Endothelial cell of umbilical vein (primary cell): Measurements from ENCODE around the gene OR6C65. TPM values are rescaled to one million over a fixed set of nuclear protein-coding genes. Genes with fewer than 3 reads are reported as not detected.
"Not testable (repeated sequence)": the region's sequence is repeated elsewhere in the genome, so short reads cannot be mapped to it uniquely, and the experiment has no call there.

Experiments
- BruUV-seq: library from RNA; stranded (reverse); fragments of 400-500 nt; replicated peaks from 2 replicates; lab custom pipeline; 2021; lab: Mats Ljungman, UMichigan
- CTCF ChIA-PET: fragments of 300-600, 350-600 bp; sonication (Branson Sonifier 250); formaldehyde crosslinking; loops from one replicate; lab custom pipeline; 2021; ENCODE audit warnings: antibody characterized with exemption, inconsistent platforms; lab: Charles Lee
- POLR2A ChIA-PET: fragments of 300-600, 350-600 bp; sonication (Branson Sonifier 250); formaldehyde crosslinking; loops from one replicate; lab custom pipeline; 2021; ENCODE audit warnings: antibody characterized with exemption, inconsistent platforms; lab: Charles Lee
- DNase-seq: peaks from one replicate; pipeline ENCODE4 v3.0.0-alpha.2; 2011; ENCODE audit warnings: low read depth, low spot score
- FAIRE-seq: peaks from 2 replicates; lab custom pipeline; 2011; peaks lifted over from hg19 to GRCh38; lab: Jason Lieb, UNC
- H2AFZ ChIP-seq: 2 replicates; pipeline ENCODE4 v1.6.0; 2012; ENCODE audit warnings: low read depth, low read length, control low read depth, inconsistent platforms
- H3K27ac ChIP-seq: 2 replicates; pipeline ENCODE4 v1.5.1; 2011; ENCODE audit warnings: low read depth, mild to moderate bottlenecking, control low read depth, low read length, moderate library complexity; ENCODE audit not compliant: insufficient read depth
- H3K27me3 ChIP-seq, 2 experiments: 2 replicates each; pipeline versions ENCODE4 v1.6.0 to v1.6.1; 2011; ENCODE audit warnings: low read length in 2 of 2, mixed read lengths in 1 of 2; ENCODE audit not compliant: control insufficient read depth in 2 of 2, insufficient read depth in 2 of 2
- H3K36me3 ChIP-seq, 2 experiments: 2 replicates in 1 of 2; 3 replicates in 1 of 2; pipeline ENCODE4 v1.5.1; 2011; ENCODE audit warnings: low read length in 2 of 2, mild to moderate bottlenecking in 1 of 2, moderate library complexity in 1 of 2; ENCODE audit not compliant: control insufficient read depth in 2 of 2, insufficient read depth in 2 of 2; ENCODE audit errors: extremely low read depth in 1 of 2
- H3K4me1 ChIP-seq: 3 replicates; pipeline ENCODE4 v1.5.1; 2011; ENCODE audit warnings: mild to moderate bottlenecking, low read length; ENCODE audit not compliant: control insufficient read depth, insufficient read depth; ENCODE audit errors: extremely low read depth
- H3K4me2 ChIP-seq: 2 replicates; pipeline ENCODE4 v1.6.1; 2011; ENCODE audit warnings: low read length, control low read depth, mixed read lengths; ENCODE audit not compliant: insufficient read depth
- H3K4me3 ChIP-seq, 3 experiments: fragments of 200-600 bp in 1 of 3; sonication (generic), shearing (Covaris generic) in 1 of 3; replicated peaks in 1 of 3; 2 replicates each; pipeline ENCODE4 v1.5.1; 2011 to 2016; ENCODE audit warnings: control low read depth in 3 of 3, low read length in 3 of 3, mild to moderate bottlenecking in 2 of 3, inconsistent platforms in 1 of 3, low read depth in 1 of 3, moderate library complexity in 1 of 3; ENCODE audit not compliant: insufficient read depth in 1 of 3
- H3K79me2 ChIP-seq: 2 replicates; pipeline ENCODE4 v1.6.0; 2012; ENCODE audit warnings: low read length, inconsistent platforms; ENCODE audit not compliant: control insufficient read depth, insufficient read depth
- H3K9ac ChIP-seq: replicated peaks from 2 replicates; pipeline ENCODE3; 2011; ENCODE audit warnings: low read length, control low read depth; ENCODE audit not compliant: insufficient read depth; ENCODE audit errors: extremely low read depth
- H3K9me1 ChIP-seq: replicated peaks from 3 replicates; pipeline ENCODE4 v1.6.0; 2011; ENCODE audit warnings: mild to moderate bottlenecking, low read length; ENCODE audit not compliant: control insufficient read depth, insufficient read depth; ENCODE audit errors: extremely low read depth
- H3K9me3 ChIP-seq: replicated peaks from 2 replicates; pipeline ENCODE4 v1.5.1; 2012; ENCODE audit warnings: low read length, inconsistent platforms; ENCODE audit not compliant: control insufficient read depth, insufficient read depth
- H4K20me1 ChIP-seq: replicated peaks from 2 replicates; pipeline ENCODE3; 2011; ENCODE audit warnings: mild to moderate bottlenecking, low read length; ENCODE audit not compliant: control insufficient read depth, insufficient read depth; ENCODE audit errors: extremely low read depth
- EZH2 ChIP-seq: IDR thresholded peaks from 2 replicates; pipeline ENCODE4 v1.6.1; 2012; ENCODE audit warnings: borderline replicate concordance, low read depth, mild to moderate bottlenecking, moderate library complexity, low read length, inconsistent platforms; ENCODE audit not compliant: severe bottlenecking
- FOS ChIP-seq: IDR thresholded peaks from 2 replicates; pipeline ENCODE4 v1.6.1; 2011; ENCODE audit warnings: mild to moderate bottlenecking, low read length, moderate library complexity, borderline replicate concordance; ENCODE audit not compliant: insufficient read depth
- GATA2 ChIP-seq: IDR thresholded peaks from 2 replicates; pipeline ENCODE4 v1.7.0; 2011; ENCODE audit warnings: low read depth, mild to moderate bottlenecking, moderate library complexity, mixed read lengths, low read length; ENCODE audit not compliant: insufficient read length, insufficient read depth
- JUN ChIP-seq: IDR thresholded peaks from 2 replicates; pipeline ENCODE4 v1.6.1; 2011; ENCODE audit warnings: borderline replicate concordance, low read depth; ENCODE audit not compliant: insufficient read length, insufficient read depth
- MYC ChIP-seq: IDR thresholded peaks from one replicate; pipeline ENCODE4 v1.6.1; 2011; ENCODE audit warnings: mild to moderate bottlenecking, low read depth, low read length
- POLR2A ChIP-seq: IDR thresholded peaks from 2 replicates; pipeline ENCODE4 v1.6.1; 2012; ENCODE audit warnings: low read depth, mild to moderate bottlenecking, control low read depth, low read length
- POLR2AphosphoS5 ChIP-seq: IDR thresholded peaks from 2 replicates; pipeline ENCODE4 v1.6.1; 2012; ENCODE audit warnings: low read depth, mild to moderate bottlenecking, control low read depth, low read length, moderate library complexity; ENCODE audit not compliant: insufficient read depth
- dilution Hi-C: fragments of 300-500 bp; cut with MboI; formaldehyde crosslinking; loops from one replicate; pipeline ENCODE4 v1.15.0; 2019; ENCODE audit warnings: low sequenced_read_pairs; ENCODE audit not compliant: extremely low pct_ligation_motif_present
- intact Hi-C: fragments of 100-400 bp; cut with micrococcal nuclease; formaldehyde crosslinking; loops from one replicate; pipeline ENCODE4 v1.10.0; 2022
- polyA plus RNA-seq, 4 experiments: library from polyadenylated mRNA; depleted of rRNA in 3 of 4; stranded (reverse) in 3 of 4; unstranded in 1 of 4; fragments of >200 nt; gene quantifications; 2 replicates each; pipeline versions ENCODE4 v1.2.1 to v1.2.3, GENCODE V29; 2011 to 2012; ENCODE audit warnings: missing spikeins in 1 of 4
- total RNA-seq: library from RNA; stranded (reverse); gene quantifications from 2 replicates; pipeline ENCODE4 v1.2.3, GENCODE V29; 2021
- TF ChIP-seq, protein P1 (sequence below), 2 donors: IDR thresholded peaks; 1 replicate in 1 of 2; 2 replicates in 1 of 2; pipeline ENCODE4 v1.5.1; 2011; ENCODE audit warnings: low read length in 2 of 2, mild to moderate bottlenecking in 2 of 2, moderate library complexity in 2 of 2, control low read depth in 1 of 2, inconsistent platforms in 1 of 2, low read depth in 1 of 2; ENCODE audit not compliant: insufficient read depth in 1 of 2; ENCODE audit errors: extremely low read depth in 1 of 2
- TF ChIP-seq, protein P2 (sequence below): IDR thresholded peaks from 2 replicates; pipeline ENCODE4 v1.6.1; 2011; ENCODE audit not compliant: insufficient read depth, insufficient read length

The OR6C65 gene
- total and polyA plus RNA-seq, 2 donors (not counting 3 experiments of a cell fraction or from before 2014, with no cell fraction given): not detected

GRCh38 chr12:55428331-55429243 lies 28.3 kb downstream of the OR6C65 start:
- no peaks in the 10 kb centered on the region for H3K9me3 ChIP-seq
- no peak for DNase-seq
- no peaks in the 10 kb centered on the region for H3K27me3 ChIP-seq
- no peak overlapping the region for H3K4me3 ChIP-seq
- no peak for FAIRE-seq
- H4K20me1 ChIP-seq: no peaks in the 10 kb centered on the region
- no peak overlapping the region for H2AFZ ChIP-seq
- H3K9me1 ChIP-seq: no peaks in the 10 kb centered on the region
- POLR2A ChIA-PET: no interaction called here
- no peak for TF ChIP-seq MYC
- TF ChIP-seq FOS: no peak
- TF ChIP-seq, protein P1, sequence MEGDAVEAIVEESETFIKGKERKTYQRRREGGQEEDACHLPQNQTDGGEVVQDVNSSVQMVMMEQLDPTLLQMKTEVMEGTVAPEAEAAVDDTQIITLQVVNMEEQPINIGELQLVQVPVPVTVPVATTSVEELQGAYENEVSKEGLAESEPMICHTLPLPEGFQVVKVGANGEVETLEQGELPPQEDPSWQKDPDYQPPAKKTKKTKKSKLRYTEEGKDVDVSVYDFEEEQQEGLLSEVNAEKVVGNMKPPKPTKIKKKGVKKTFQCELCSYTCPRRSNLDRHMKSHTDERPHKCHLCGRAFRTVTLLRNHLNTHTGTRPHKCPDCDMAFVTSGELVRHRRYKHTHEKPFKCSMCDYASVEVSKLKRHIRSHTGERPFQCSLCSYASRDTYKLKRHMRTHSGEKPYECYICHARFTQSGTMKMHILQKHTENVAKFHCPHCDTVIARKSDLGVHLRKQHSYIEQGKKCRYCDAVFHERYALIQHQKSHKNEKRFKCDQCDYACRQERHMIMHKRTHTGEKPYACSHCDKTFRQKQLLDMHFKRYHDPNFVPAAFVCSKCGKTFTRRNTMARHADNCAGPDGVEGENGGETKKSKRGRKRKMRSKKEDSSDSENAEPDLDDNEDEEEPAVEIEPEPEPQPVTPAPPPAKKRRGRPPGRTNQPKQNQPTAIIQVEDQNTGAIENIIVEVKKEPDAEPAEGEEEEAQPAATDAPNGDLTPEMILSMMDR (IDR thresholded peaks at IDR 0.05; ENCODE audit: extremely low read depth in 1 of 2, insufficient read depth in 1 of 2, low read depth in 1 of 2, low read length in 2 of 2): no peak
- TF ChIP-seq POLR2A: no peak
- TF ChIP-seq JUN: no peak
- TF ChIP-seq, protein P2, sequence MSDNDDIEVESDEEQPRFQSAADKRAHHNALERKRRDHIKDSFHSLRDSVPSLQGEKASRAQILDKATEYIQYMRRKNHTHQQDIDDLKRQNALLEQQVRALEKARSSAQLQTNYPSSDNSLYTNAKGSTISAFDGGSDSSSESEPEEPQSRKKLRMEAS: no peak
- TF ChIP-seq POLR2AphosphoS5: no peak
- no peak for TF ChIP-seq GATA2
- no peak for TF ChIP-seq EZH2
- no peaks in the 10 kb centered on the region for H3K79me2 ChIP-seq
- intact Hi-C loops (no loop called here), dilution Hi-C loops (no loop called here)
- no TSS peak for BruUV-seq
- no peak overlapping the region for H3K9ac ChIP-seq
- H3K27ac ChIP-seq: no peak overlapping the region
- H3K4me1 ChIP-seq: no peaks in the 10 kb centered on the region
- CTCF ChIA-PET: no interaction called here
- H3K36me3 ChIP-seq: no peaks in the 10 kb centered on the region
- H3K4me2 ChIP-seq: no peak overlapping the region

DNA sequence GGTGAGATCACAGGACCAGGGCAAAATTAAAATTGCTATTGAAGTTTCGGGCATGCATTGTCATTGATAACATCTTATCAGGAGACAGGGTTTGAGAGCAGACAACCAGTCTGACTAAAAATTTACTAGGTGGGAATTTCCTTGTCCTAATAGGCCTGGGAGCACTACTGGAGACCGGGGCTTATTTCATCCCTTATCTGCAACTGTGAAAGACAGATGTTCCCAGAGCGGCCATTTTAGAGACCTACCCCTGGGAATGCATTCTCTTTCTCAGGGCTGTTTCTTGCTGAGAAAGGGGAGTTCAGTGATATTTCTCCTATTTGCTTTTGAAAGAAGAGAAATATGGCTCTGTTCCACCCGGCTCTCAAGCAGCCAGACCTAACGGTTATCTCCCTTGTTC lies 40.9 kb downstream of the OR6C65 start:
- dilution Hi-C loops, H3K36me3 ChIP-seq, H3K79me2 ChIP-seq, H3K4me2 ChIP-seq, FAIRE-seq, H3K27me3 ChIP-seq, POLR2A ChIA-PET, H4K20me1 ChIP-seq, H3K9me3 ChIP-seq, CTCF ChIA-PET, H3K27ac ChIP-seq, H3K9me1 ChIP-seq, DNase-seq, BruUV-seq, H3K4me3 ChIP-seq, intact Hi-C loops, H2AFZ ChIP-seq, H3K4me1 ChIP-seq, H3K9ac ChIP-seq: not testable (repeated sequence)
